GM12878 (cell line): ENCODE results near the gene POU2F1. TPM values are rescaled to one million over a fixed set of nuclear protein-coding genes. Genes with fewer than 3 reads are reported as not detected.

ENCODE experiments used
- ASH2L ChIP-seq: fragments of 300-600, 200-600 bp; sonication (generic); IDR thresholded peaks from 2 replicates; pipeline ENCODE4 v1.6.1; 2017; ENCODE audit warnings: low read depth, mild to moderate bottlenecking, borderline replicate concordance
- BCLAF1 ChIP-seq: fragments of 450-650 bp; IDR thresholded peaks from 2 replicates; pipeline ENCODE4 v1.6.1; 2017; ENCODE audit warnings: antibody characterized with exemption, mild to moderate bottlenecking, moderate library complexity
- CBFB ChIP-seq: IDR thresholded peaks from 2 replicates; pipeline ENCODE4 v1.6.1; 2016; ENCODE audit warnings: antibody characterized with exemption, low read depth
- CHD4 ChIP-seq: fragments of 200-600 bp; sonication (generic); IDR thresholded peaks from 2 replicates; pipeline ENCODE4 v1.6.1; 2016; ENCODE audit warnings: mild to moderate bottlenecking
- FOXK2 ChIP-seq: fragments of 450-650 bp; IDR thresholded peaks from 2 replicates; pipeline ENCODE4 v1.6.1; 2017; ENCODE audit warnings: mild to moderate bottlenecking, moderate library complexity
- JUND ChIP-seq: IDR thresholded peaks from 2 replicates; pipeline ENCODE4 v1.6.1; 2012; ENCODE audit warnings: low read depth, mild to moderate bottlenecking, low read length, improper control_type of control experiment, moderate library complexity
- KAT2A ChIP-seq: conservative IDR thresholded peaks from 2 replicates; pipeline ENCODE4 v1.6.1; 2011; ENCODE audit warnings: low read depth, low read length; ENCODE audit not compliant: control insufficient read depth
- PAX5 ChIP-seq: IDR thresholded peaks from 2 replicates; pipeline ENCODE4 v1.6.1; 2011; ENCODE audit warnings: low read depth, low read length, borderline replicate concordance
- RFX5 ChIP-seq: IDR thresholded peaks from 2 replicates; pipeline ENCODE4 v1.6.1; 2011; ENCODE audit warnings: low read depth, low read length, improper control_type of control experiment
- SIN3A ChIP-seq: IDR thresholded peaks from 2 replicates; pipeline ENCODE4 v1.6.1; 2012; ENCODE audit warnings: low read depth, low read length, improper control_type of control experiment
- SUZ12 ChIP-seq: fragments of 200-600 bp; sonication (generic); IDR thresholded peaks from one replicate; pipeline ENCODE4 v1.6.1; 2018; ENCODE audit warnings: antibody characterized with exemption, mild to moderate bottlenecking; ENCODE audit not compliant: unreplicated experiment
- TARDBP ChIP-seq: IDR thresholded peaks from 2 replicates; pipeline ENCODE4 v1.6.1; 2016; ENCODE audit warnings: borderline replicate concordance
- USF2 ChIP-seq: IDR thresholded peaks from 2 replicates; pipeline ENCODE4 v1.6.1; 2011; ENCODE audit warnings: low read depth, low read length, improper control_type of control experiment, borderline replicate concordance
- ZSCAN29 ChIP-seq: fragments of 450-650 bp; IDR thresholded peaks from 2 replicates; pipeline ENCODE4 v1.6.1; 2017; ENCODE audit warnings: mild to moderate bottlenecking, moderate library complexity
- ZZZ3 ChIP-seq: IDR thresholded peaks from 2 replicates; pipeline ENCODE4 v1.6.1; 2011; ENCODE audit warnings: low read depth; ENCODE audit not compliant: control insufficient read depth, insufficient read length
- polyA plus RNA-seq, 11 experiments: library from polyadenylated mRNA; depleted of rRNA in 4 of 11; unstranded in 6 of 11; stranded (reverse) in 5 of 11; fragments of >200 nt; fragmentation: Nextera tagmentation in 4 of 11; fragmentation: Illumina TruSeq in 1 of 11; extraction: Ambion mirVana in 4 of 11; extraction: Trizol in 1 of 11; gene quantifications; 1 replicate in 1 of 11; 2 replicates in 10 of 11; pipeline versions ENCODE4 v1.2.1 to v1.2.3, GENCODE V29; 2011 to 2016; ENCODE audit warnings: inconsistent platforms in 2 of 11, missing spikeins in 2 of 11, low read depth in 1 of 11
- total RNA-seq, 4 experiments: library from RNA; depleted of rRNA in 3 of 4; stranded (reverse); fragments of >200 nt in 3 of 4; fragmentation: Illumina TruSeq in 1 of 4; extraction: Trizol in 1 of 4; gene quantifications; 2 replicates each; pipeline versions ENCODE4 v1.2.1 to v1.2.3, GENCODE V29; 2013 to 2021
- TF ChIP-seq, protein P1 (sequence below): fragments of 450-650 bp; formaldehyde crosslinking; IDR thresholded peaks from 2 replicates; pipeline ENCODE4 v1.5.0; 2022; ENCODE audit warnings: mild to moderate bottlenecking, missing genetic modification characterization
- TF ChIP-seq, protein P2 (sequence below): fragments of 450-650 bp; IDR thresholded peaks from 2 replicates; pipeline ENCODE4 v1.6.1; 2017; ENCODE audit warnings: borderline replicate concordance
- TF ChIP-seq, protein P3 (sequence below): IDR thresholded peaks from 2 replicates; pipeline ENCODE4 v1.6.1; 2012; ENCODE audit warnings: improper control_type of control experiment, low read depth, low read length; ENCODE audit not compliant: insufficient replicate concordance

Gene POU2F1
- total and polyA plus RNA-seq, 10 of the 15 experiments (the other 5 are each of a cell fraction or from before 2014, with no cell fraction given): 2.5 to 21.7 (median 12.5) TPM

GRCh38 chr1:167276969-167277368 is 56.3 kb downstream of the POU2F1 start (continued):
- TF ChIP-seq CHD4 (no peak), FOXK2 (no peak), SIN3A (no peak), TARDBP (no peak), CBFB (no peak), USF2 (no peak), ZSCAN29 (no peak), KAT2A (no peak), ZZZ3 (no peak), BCLAF1 (no peak), PAX5 (no peak), JUND (no peak), ASH2L (no peak), SUZ12 (no peak), RFX5 (no peak)
- TF ChIP-seq, protein P1, sequence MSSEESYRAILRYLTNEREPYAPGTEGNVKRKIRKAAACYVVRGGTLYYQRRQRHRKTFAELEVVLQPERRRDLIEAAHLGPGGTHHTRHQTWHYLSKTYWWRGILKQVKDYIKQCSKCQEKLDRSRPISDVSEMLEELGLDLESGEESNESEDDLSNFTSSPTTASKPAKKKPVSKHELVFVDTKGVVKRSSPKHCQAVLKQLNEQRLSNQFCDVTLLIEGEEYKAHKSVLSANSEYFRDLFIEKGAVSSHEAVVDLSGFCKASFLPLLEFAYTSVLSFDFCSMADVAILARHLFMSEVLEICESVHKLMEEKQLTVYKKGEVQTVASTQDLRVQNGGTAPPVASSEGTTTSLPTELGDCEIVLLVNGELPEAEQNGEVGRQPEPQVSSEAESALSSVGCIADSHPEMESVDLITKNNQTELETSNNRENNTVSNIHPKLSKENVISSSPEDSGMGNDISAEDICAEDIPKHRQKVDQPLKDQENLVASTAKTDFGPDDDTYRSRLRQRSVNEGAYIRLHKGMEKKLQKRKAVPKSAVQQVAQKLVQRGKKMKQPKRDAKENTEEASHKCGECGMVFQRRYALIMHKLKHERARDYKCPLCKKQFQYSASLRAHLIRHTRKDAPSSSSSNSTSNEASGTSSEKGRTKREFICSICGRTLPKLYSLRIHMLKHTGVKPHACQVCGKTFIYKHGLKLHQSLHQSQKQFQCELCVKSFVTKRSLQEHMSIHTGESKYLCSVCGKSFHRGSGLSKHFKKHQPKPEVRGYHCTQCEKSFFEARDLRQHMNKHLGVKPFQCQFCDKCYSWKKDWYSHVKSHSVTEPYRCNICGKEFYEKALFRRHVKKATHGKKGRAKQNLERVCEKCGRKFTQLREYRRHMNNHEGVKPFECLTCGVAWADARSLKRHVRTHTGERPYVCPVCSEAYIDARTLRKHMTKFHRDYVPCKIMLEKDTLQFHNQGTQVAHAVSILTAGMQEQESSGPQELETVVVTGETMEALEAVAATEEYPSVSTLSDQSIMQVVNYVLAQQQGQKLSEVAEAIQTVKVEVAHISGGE (CRISPR knock-in tag): no peak
- TF ChIP-seq, protein P2, sequence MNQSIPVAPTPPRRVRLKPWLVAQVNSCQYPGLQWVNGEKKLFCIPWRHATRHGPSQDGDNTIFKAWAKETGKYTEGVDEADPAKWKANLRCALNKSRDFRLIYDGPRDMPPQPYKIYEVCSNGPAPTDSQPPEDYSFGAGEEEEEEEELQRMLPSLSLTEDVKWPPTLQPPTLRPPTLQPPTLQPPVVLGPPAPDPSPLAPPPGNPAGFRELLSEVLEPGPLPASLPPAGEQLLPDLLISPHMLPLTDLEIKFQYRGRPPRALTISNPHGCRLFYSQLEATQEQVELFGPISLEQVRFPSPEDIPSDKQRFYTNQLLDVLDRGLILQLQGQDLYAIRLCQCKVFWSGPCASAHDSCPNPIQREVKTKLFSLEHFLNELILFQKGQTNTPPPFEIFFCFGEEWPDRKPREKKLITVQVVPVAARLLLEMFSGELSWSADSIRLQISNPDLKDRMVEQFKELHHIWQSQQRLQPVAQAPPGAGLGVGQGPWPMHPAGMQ: no peak
- TF ChIP-seq, protein P3, sequence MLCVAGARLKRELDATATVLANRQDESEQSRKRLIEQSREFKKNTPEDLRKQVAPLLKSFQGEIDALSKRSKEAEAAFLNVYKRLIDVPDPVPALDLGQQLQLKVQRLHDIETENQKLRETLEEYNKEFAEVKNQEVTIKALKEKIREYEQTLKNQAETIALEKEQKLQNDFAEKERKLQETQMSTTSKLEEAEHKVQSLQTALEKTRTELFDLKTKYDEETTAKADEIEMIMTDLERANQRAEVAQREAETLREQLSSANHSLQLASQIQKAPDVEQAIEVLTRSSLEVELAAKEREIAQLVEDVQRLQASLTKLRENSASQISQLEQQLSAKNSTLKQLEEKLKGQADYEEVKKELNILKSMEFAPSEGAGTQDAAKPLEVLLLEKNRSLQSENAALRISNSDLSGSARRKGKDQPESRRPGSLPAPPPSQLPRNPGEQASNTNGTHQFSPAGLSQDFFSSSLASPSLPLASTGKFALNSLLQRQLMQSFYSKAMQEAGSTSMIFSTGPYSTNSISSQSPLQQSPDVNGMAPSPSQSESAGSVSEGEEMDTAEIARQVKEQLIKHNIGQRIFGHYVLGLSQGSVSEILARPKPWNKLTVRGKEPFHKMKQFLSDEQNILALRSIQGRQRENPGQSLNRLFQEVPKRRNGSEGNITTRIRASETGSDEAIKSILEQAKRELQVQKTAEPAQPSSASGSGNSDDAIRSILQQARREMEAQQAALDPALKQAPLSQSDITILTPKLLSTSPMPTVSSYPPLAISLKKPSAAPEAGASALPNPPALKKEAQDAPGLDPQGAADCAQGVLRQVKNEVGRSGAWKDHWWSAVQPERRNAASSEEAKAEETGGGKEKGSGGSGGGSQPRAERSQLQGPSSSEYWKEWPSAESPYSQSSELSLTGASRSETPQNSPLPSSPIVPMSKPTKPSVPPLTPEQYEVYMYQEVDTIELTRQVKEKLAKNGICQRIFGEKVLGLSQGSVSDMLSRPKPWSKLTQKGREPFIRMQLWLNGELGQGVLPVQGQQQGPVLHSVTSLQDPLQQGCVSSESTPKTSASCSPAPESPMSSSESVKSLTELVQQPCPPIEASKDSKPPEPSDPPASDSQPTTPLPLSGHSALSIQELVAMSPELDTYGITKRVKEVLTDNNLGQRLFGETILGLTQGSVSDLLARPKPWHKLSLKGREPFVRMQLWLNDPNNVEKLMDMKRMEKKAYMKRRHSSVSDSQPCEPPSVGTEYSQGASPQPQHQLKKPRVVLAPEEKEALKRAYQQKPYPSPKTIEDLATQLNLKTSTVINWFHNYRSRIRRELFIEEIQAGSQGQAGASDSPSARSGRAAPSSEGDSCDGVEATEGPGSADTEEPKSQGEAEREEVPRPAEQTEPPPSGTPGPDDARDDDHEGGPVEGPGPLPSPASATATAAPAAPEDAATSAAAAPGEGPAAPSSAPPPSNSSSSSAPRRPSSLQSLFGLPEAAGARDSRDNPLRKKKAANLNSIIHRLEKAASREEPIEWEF: no peak
